GM21423 (cell line): ENCODE results near the gene SUCLA2.
"Not testable (repeated sequence)": the region's sequence is repeated elsewhere in the genome, so short reads cannot be mapped to it uniquely, and the experiment has no call there.

ENCODE experiments used
- ATAC-seq: cut with Tn5 transposase; IDR thresholded peaks from one replicate; pipeline ENCODE4 v1.9.1; 2021; ENCODE audit warnings: mild to moderate bottlenecking, moderate library complexity; ENCODE audit not compliant: unreplicated experiment

SUCLA2 gene

GRCh38 chr13:48001114-48001881 is at the start of gene SUCLA2:
SUCLA2 (minus strand) TSS chr13:48001273; CDS start chr13:48001269, 4 bp downstream.
- peak; percentile 96 for ATAC-seq

- ATAC-seq, result no peak
Observed at GRCh38 chr13:48050550-48050949, 49.5 kb upstream of the SUCLA2 start.

- ATAC-seq, result no peak
Observed at GRCh38 chr13:48043789-48044503, 42.9 kb upstream of the SUCLA2 start.

GRCh38 chr13:48042894-48043293 is 41.8 kb upstream of the SUCLA2 start:
- ATAC-seq, result no peak

GRCh38 chr13:48040896-48041295 is 39.8 kb upstream of the SUCLA2 start:
- ATAC-seq, result no peak

- ATAC-seq, result no peak
Observed at GRCh38 chr13:48040049-48040448, 39.0 kb upstream of the SUCLA2 start.

- ATAC-seq, result no peak
Observed at GRCh38 chr13:48038761-48039160, 37.7 kb upstream of the SUCLA2 start.

GRCh38 chr13:48037346-48038173 is 36.5 kb upstream of the SUCLA2 start, which contains the start of gene NUDT15:
NUDT15 (plus strand) TSS chr13:48037726; CDS start chr13:48037747, 21 bp downstream.
- peak; percentile 92 for ATAC-seq

GRCh38 chr13:48029859-48030258 is 28.8 kb upstream of the SUCLA2 start:
- no peak for ATAC-seq

- no peak for ATAC-seq
Observed at GRCh38 chr13:48028066-48028465, 27.0 kb upstream of the SUCLA2 start.

GRCh38 chr13:48019796-48020195 is 18.7 kb upstream of the SUCLA2 start:
- no peak for ATAC-seq

GRCh38 chr13:48018637-48019036 is 17.6 kb upstream of the SUCLA2 start:
- ATAC-seq, result no peak

- no peak for ATAC-seq
Observed at GRCh38 chr13:48014359-48014758, 13.3 kb upstream of the SUCLA2 start.

- ATAC-seq, result no peak
Observed at GRCh38 chr13:48012668-48013067, 11.6 kb upstream of the SUCLA2 start.

- no peak for ATAC-seq
Observed at GRCh38 chr13:48010698-48011097, 9.6 kb upstream of the SUCLA2 start.

GRCh38 chr13:48009284-48009683 is 8.2 kb upstream of the SUCLA2 start:
- no peak for ATAC-seq

GRCh38 chr13:48006396-48006795 is 5.3 kb upstream of the SUCLA2 start:
- no peak for ATAC-seq

GRCh38 chr13:48004201-48004600 is 3.1 kb upstream of the SUCLA2 start:
- no peak for ATAC-seq

GRCh38 chr13:48001999-48002398 is 926 bp upstream of the SUCLA2 start:
- ATAC-seq, result not testable (repeated sequence)

- peak; percentile 25 for ATAC-seq
Observed at GRCh38 chr13:48000559-48001113, 437 bp downstream of the SUCLA2 start.

- no peak for ATAC-seq
Observed at GRCh38 chr13:47999973-48000372, 1.1 kb downstream of the SUCLA2 start.
